Measurements from ENCODE around the gene VPS18.

VPS18 gene

DNA sequence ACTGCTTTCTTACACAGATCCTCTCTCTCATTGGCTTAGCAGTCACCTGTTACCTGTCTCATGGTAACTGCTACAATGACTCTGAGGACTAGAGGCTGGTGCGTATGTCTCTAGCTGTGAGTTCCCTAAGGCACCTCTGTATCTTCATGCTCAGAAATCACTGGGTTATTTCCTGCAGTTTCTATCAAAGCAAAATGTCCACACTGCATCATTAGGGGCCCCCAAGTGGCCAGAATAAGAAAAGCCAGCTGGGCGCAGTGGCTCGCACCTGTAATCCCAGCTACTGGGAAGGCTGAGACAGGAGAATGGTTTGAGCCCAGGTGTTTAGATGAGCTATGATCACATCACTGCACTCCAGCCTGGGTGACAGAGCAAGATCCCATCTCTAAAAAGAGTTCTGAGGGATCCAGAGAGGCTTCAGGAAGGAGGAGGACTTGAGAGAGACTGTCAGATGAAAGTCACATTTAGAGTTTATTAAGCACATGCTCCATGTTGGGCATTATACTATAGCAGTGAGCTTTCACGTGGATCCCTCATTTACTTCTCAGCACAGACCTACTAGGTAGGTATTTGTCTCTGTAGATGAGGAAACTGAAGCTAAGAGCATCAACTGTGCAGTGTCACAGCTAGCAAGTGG lies 2.3 kb upstream of the VPS18 start:
- DNase-seq (ENCODE audit: low read depth), result no peak
- TF ChIP-seq, protein P1, sequence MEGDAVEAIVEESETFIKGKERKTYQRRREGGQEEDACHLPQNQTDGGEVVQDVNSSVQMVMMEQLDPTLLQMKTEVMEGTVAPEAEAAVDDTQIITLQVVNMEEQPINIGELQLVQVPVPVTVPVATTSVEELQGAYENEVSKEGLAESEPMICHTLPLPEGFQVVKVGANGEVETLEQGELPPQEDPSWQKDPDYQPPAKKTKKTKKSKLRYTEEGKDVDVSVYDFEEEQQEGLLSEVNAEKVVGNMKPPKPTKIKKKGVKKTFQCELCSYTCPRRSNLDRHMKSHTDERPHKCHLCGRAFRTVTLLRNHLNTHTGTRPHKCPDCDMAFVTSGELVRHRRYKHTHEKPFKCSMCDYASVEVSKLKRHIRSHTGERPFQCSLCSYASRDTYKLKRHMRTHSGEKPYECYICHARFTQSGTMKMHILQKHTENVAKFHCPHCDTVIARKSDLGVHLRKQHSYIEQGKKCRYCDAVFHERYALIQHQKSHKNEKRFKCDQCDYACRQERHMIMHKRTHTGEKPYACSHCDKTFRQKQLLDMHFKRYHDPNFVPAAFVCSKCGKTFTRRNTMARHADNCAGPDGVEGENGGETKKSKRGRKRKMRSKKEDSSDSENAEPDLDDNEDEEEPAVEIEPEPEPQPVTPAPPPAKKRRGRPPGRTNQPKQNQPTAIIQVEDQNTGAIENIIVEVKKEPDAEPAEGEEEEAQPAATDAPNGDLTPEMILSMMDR (conservative IDR thresholded peaks at IDR 0.05; ENCODE audit: low read length), result peak; percentile 74
- H3K4me3 ChIP-seq (ENCODE audit: low read length), result no peak overlapping the region

DNA sequence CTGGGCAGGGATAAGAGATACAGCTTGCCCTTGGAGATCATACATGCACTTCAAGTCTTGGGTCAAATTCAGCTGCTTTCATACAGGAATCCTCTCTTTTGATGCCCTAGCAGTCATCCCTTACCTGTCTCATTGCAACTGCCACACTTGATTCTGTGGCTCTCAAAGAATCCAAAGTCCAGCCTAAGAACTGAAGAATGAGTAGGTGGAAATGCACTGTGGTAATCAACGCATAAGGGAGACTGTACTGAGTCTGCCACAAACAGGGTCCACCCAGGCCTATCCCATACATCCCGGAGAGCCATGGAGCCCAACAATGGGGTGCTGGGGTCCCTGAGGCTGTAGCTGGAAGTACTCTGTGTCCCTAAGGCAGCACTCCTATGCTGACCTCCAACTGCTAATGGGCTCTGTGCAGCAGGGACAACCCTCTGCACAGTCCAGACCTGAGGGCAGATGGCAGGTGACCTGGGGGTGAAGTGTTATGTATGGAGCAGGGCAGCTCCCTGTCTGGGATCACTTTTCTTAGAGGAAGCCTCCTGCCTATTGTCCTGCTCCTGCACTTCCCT lies 1.7 kb upstream of the VPS18 start:
- H3K4me3 ChIP-seq (ENCODE audit: low read length), result no peak overlapping the region
- TF ChIP-seq, protein P1 (conservative IDR thresholded peaks at IDR 0.05; ENCODE audit: low read length), result no peak
- no peak for DNase-seq (ENCODE audit: low read depth)

DNA sequence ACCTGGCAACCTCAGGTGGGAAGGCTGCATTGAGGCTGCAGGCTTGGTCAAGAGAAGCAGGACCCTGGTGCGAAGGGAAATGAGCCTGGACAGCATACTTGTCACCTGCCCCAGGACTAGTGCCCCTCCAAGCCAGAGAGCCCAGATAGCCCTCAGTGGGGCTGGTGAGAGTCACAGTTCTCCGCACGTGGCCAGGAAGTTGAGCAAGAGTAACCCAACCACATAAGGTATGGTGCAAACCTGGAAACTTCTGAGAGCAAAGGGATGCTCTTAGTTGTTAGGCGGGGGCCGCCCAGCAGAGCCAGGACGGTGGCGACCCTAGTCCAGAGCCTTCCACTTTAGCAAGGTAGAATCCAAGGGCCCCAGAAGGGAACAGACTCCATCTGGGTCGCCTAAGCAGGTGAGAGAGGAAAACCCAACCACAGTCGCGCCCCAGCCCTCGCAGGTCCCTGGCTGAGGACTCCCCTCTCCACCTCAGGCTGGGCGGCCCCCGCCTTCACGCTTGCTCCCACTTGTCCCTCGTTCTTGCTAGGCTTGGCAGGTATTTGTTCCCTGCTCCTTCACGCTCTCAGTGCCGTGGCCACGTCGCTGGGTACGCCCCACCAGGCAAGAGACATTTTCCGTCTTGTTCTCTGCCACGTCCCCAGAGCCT lies 1.1 kb upstream of the VPS18 start:
- TF ChIP-seq, protein P1 (conservative IDR thresholded peaks at IDR 0.05; ENCODE audit: low read length), result no peak
- DNase-seq (ENCODE audit: low read depth), result no peak
- no peak overlapping the region for H3K4me3 ChIP-seq (ENCODE audit: low read length)

- DNase-seq (ENCODE audit: low read depth), result peak; percentile 70
- peak overlapping the region; percentile 94 for H3K4me3 ChIP-seq (ENCODE audit: low read length)
- TF ChIP-seq, protein P1 (conservative IDR thresholded peaks at IDR 0.05; ENCODE audit: low read length), result peak; percentile 64
Observed at GRCh38 chr15:40894681-40895448, 615 bp downstream of the VPS18 start.

- DNase-seq (ENCODE audit: low read depth), result no peak
Observed at GRCh38 chr15:40899536-40900207, 5.4 kb downstream of the VPS18 start.

More at GRCh38 chr15:40899536-40900207, 5.4 kb downstream of the VPS18 start:
- TF ChIP-seq, protein P1 (conservative IDR thresholded peaks at IDR 0.05; ENCODE audit: low read length), result no peak
- no peak overlapping the region for H3K4me3 ChIP-seq (ENCODE audit: low read length)
